ENCODE measurements around the gene SOCS7.

SOCS7 gene

GRCh38 chr17:38447502-38448085, 96.0 kb downstream of the SOCS7 start:
- TF ChIP-seq, protein P1, sequence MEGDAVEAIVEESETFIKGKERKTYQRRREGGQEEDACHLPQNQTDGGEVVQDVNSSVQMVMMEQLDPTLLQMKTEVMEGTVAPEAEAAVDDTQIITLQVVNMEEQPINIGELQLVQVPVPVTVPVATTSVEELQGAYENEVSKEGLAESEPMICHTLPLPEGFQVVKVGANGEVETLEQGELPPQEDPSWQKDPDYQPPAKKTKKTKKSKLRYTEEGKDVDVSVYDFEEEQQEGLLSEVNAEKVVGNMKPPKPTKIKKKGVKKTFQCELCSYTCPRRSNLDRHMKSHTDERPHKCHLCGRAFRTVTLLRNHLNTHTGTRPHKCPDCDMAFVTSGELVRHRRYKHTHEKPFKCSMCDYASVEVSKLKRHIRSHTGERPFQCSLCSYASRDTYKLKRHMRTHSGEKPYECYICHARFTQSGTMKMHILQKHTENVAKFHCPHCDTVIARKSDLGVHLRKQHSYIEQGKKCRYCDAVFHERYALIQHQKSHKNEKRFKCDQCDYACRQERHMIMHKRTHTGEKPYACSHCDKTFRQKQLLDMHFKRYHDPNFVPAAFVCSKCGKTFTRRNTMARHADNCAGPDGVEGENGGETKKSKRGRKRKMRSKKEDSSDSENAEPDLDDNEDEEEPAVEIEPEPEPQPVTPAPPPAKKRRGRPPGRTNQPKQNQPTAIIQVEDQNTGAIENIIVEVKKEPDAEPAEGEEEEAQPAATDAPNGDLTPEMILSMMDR (conservative IDR thresholded peaks at IDR 0.05; ENCODE audit: low read depth, low read length), result no peak
- no peak overlapping the region for H3K4me3 ChIP-seq (ENCODE audit: low read depth, low read length)
- no peak for DNase-seq (ENCODE audit: low read depth)

- TF ChIP-seq, protein P1 (conservative IDR thresholded peaks at IDR 0.05; ENCODE audit: low read depth, low read length), result no peak
- no peak for DNase-seq (ENCODE audit: low read depth)
- no peak overlapping the region for H3K4me3 ChIP-seq (ENCODE audit: low read depth, low read length)
Measured at GRCh38 chr17:38448208-38448771, 96.6 kb downstream of the SOCS7 start.

DNA sequence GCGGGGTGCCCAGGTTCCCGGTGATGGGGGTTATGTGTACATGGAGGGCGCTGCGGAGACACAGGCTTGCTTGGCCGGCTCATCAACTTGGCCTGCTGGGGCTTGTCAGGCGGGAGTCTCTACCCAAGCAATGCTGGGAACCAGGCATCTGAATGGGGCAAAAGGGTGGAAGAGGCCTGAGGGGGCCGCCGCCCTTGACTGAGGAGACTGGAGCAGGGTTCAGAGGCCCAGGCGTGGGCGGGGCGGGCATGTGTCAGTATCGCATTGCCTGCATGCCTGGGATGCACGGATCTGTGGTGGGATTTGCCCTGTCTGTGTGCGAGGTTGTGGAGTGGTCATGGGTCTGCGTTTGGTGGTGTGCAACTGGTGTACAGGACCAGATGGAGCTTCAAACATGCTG, 97.7 kb downstream of the SOCS7 start:
- DNase-seq (ENCODE audit: low read depth), result no peak
- TF ChIP-seq, protein P1 (conservative IDR thresholded peaks at IDR 0.05; ENCODE audit: low read depth, low read length), result no peak
- H3K4me3 ChIP-seq (ENCODE audit: low read depth, low read length), result no peak overlapping the region

GRCh38 chr17:38450557-38451029, 98.9 kb downstream of the SOCS7 start:
- DNase-seq (ENCODE audit: low read depth), result no peak
- H3K4me3 ChIP-seq (ENCODE audit: low read depth, low read length), result no peak overlapping the region
- TF ChIP-seq, protein P1 (conservative IDR thresholded peaks at IDR 0.05; ENCODE audit: low read depth, low read length), result no peak

- TF ChIP-seq, protein P1 (conservative IDR thresholded peaks at IDR 0.05; ENCODE audit: low read depth, low read length), result no peak
- DNase-seq (ENCODE audit: low read depth), result peak; percentile 82
- peak overlapping the region; percentile 35 for H3K4me3 ChIP-seq (ENCODE audit: low read depth, low read length)
Measured at GRCh38 chr17:38451030-38451839, 99.6 kb downstream of the SOCS7 start.

DNA sequence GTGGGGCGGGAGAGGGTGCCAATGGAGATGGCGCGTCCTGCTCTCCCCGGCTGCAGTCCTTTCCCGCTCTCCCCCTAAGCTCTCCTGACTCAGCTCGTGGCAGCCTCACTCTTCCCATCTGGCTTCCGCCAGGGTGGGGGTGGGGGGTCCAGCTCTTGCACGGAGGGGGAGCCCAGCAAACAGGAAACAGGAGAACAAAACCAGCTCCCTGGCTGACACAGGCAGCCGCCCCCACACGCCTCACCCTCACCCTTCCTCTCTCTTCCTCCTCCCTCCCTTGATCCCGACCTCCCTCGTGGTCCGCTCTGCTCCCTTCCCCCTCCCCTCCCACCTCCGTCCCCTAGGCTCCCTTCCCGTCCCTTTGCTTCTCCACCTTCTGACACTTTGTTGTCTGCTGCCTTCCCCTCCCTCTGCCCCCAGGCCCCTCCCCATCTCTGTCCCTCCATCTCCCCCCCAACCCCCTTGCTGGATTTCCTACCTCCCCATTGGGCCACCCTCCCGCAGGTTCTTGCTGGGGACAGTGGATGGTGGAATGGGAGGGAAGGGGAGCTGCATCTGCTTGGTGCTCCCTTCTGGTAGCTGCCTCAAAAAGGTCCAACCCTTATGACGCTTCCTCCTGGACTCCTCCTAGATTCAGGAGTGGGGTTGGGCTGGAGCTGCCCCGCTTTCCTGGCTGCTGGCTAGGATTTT, 100.3 kb downstream of the SOCS7 start:
- DNase-seq (ENCODE audit: low read depth), result peak; percentile 82
- H3K4me3 ChIP-seq (ENCODE audit: low read depth, low read length), result peak overlapping the region; percentile 35

More for the DNA sequence above, 100.3 kb downstream of the SOCS7 start:
- TF ChIP-seq, protein P1 (conservative IDR thresholded peaks at IDR 0.05; ENCODE audit: low read depth, low read length), result no peak
